Measurements from ENCODE around the gene RUBCN.
"Not testable (repeated sequence)": the region's sequence is repeated elsewhere in the genome, so short reads cannot be mapped to it uniquely, and the experiment has no call there.

RUBCN gene

DNA sequence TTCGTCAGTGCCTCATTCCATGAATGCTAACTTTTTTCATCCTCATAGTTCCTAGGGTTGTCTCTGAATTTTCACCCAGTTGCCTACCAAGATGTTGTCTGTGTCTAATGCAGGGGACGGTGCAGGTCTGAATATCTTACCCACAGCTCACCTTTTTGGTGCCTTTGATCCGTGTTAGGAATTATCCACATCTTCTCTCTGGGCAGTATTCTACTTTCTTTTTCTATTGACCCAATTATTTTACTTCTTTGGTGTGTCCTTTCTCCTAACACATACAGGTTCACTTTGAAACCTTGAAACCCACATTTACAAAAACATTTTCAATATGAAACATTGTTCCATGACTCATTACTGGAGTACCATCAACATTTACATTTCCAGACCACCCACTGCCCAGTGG is 80.6 kb downstream of the RUBCN start:
- not testable (repeated sequence) for DNase-seq

DNA sequence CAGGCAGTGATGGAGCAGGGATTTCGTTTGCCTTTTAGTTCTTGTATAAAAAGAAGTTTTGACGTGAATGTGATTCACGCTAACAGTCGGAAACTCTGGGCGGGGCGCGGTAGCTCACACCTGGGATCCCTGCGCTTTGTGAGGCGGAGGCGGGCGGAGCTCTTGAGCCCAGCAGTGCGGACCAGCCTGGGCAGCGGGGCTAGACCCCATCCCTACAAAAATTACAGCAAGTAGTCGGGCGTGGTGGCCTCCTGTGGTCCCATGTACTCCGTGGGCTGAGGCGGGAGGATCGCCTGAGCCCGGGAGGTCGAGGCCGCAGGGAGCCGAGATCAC is 81.7 kb downstream of the RUBCN start:
- not testable (repeated sequence) for DNase-seq

DNA sequence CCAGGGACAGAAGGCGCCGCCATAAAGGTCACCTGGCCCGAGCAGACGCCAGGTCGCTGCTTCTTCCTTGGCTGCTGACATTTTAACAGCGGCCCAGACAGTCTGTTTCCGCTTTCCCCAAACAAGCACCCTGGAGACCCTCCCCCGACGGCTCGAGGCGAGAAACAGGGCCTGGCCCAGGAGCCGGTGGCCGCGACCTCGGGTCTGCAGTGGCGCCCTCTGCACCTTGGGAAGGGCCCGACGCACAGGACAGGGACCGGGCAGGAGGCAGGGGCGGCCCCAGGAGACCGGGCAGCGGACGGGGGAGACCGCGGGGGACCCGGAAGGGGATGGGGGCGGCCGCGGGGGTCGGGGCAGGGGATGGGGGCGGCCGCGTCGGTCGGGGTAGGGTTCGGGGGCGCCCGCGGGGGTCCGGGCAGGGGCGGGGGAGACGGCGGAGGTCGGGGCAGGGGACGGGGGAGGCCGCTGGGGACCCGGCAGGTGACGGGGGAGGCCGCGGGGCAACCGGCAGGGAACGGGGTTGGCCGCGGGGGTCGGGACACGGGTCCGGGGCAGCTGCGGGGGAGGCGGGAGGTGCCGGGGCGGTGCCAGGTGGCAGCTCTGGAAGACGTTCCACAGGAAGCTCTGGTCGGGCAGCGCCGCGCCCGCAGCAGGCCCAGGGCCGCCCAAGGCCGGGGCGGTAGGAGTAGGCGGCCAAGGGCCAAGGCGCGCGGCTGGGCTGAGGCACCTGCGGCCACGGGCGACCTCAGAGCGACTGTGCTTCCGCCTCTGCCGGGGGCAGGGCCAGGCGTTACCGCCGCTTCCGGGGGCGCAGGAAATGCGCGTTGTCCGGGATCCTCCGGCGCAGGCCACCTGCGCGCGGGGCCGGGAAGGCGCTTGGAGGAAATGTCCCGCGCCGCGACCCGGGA is 82.4 kb downstream of the RUBCN start:
- peak; percentile 9 to 41 for DNase-seq

DNA sequence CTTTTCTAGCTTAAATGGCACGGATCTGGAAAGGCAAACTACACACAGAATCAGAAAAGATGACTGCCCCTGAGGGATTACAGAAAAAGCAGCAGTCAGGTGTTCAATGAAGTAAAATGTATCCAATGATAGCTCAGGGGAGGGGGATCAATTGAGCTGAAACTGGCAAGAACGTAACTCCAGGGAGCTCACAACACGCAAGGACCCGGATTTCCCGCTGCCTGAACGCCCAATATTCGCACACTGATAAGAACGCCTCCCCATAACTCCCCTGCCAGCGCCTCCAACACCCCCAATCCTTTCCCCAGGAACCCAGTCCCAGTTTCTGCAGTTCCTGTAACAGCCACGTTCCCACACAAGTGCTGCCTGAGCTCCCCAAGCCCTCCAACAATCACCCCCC is 83.8 kb downstream of the RUBCN start:
- DNase-seq, result not testable (repeated sequence)

DNA sequence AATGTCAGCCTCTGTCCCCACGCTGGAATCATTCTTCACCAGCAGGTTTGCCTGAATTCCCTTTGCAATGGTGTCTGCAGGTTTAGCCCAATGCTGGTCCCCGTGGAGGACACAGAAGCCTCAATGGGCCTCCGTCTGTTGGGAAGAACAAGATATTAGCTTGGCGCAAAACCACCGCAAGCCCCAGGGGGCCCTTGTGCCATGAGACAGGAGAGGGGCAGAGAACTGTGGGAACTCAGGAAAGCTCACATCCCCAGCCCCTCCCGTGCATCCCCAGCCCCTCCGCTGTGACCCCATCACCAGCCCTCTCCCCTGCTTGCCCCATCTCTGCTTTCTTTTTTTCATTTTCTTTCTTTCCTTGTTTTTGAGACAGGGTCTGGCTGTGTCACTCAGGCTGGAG is 89.1 kb downstream of the RUBCN start:
- DNase-seq, result not testable (repeated sequence)

DNA sequence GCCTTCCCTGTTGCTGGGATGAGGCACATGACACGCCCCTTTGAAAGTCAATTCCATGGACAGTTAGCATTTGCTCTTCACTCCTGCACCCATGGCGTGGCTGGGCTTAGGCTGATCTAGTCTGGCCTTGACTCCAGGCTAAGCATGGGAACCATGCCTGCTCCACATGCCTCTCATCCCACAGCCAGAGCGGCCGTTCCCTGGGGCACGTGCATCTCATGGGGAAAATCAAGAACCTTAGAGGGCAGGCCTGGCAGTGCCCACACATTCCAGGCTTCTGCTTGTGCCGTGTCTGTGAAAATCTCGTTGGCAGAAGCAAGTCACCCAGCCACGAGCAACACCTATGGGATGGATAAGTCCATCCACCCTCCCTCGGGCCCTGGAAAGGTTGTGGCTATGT is 89.5 kb downstream of the RUBCN start:
- DNase-seq, result not testable (repeated sequence)

DNA sequence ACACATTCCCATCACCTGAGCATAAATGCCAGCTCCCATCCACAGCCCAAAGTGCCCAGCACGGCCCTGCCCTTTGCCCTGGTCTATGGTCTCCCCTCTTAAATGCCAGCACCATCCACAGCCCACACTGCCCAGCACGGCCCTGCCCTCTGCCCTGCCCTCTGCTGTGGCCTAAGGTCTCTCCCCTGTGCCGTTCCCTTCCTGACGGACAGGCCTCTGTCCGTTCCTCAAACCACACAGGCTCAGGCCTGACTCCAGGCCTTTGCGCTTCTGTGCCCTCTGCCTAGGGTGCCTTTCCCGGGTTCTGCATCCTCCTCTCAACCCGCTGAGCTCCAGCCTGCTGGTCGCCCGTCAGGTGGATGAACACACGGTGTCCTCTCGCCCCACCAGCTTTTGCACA is 90.4 kb downstream of the RUBCN start:
- not testable (repeated sequence) for DNase-seq

DNA sequence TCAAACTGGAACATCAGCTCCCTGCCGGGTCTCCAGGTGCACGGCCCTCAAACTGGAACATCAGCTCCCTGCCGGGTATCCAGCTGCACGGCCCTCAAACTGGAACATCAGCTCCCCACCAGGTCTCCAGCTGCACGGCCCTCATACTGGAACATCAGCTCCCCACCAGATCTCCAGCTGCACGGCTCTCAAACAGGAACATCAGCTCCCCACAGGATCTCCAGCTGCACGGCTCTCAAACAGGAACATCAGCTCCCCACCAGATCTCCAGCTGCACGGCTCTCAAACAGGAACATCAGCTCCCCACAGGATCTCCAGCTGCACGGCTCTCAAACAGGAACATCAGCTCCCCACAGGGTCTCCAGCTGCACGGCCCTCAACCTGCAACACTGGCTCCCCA is 99.1 kb downstream of the RUBCN start:
- DNase-seq, result not testable (repeated sequence)

DNA sequence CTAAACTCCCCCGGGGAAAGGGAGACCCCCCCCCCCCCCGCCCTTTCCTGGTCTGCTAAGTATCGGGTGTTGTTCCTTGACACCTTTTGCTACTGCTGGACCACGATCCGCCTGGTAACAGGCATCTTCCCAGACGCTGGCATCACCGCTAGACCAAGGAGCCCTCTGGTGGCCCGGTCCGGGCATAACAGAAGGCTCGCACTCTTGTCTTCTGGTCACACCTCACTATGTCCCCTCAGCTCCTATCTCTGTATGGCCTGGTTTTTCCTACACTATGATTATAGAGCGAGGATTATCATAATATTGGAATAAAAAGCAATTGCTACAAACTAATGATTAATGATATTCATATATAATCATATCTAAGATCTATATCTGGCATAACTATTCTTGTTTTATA is 104.7 kb downstream of the RUBCN start:
- peak in 1 of 2 donors; percentile 9 for DNase-seq

DNA sequence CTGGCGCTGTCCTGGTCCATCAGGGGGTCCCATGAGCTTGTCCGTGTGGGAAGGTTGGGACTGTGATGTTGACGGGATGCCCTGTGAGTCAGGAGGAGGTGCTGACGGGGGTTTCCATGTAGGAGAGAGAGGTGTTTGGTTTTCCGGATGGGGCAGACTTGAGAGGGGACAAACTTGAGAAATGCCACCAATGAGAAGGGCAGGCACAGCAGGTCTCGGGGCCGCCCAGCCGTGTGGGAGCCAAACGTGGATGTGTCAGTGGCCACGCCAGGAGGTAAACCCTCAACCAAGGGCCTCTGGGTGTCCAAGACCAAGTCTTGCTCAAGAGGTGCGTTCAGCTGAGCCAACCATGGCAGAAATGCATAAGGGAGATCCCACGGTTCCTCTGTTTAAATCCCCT is 105.9 kb downstream of the RUBCN start:
- not testable (repeated sequence) for DNase-seq

DNA sequence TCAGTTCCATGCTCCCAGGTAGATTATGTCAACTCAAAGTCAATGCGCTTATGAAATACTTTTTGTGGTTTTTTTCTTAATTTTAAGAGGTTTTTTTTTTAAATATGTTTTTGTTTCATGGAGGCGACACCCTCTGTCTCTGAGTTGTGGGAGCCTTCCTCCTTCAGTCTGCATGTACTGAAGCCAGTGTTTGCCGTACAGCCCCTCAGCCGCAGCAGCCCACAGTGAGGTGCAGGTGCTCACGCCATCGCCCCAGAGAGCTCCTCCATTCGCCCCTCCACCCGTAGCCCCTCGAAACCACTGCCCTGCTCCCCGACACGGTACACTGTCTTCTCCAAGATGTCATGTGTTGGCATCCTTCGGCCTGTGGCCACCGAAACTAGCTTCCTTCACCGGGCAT is 107.4 kb downstream of the RUBCN start:
- not testable (repeated sequence) for DNase-seq

DNA sequence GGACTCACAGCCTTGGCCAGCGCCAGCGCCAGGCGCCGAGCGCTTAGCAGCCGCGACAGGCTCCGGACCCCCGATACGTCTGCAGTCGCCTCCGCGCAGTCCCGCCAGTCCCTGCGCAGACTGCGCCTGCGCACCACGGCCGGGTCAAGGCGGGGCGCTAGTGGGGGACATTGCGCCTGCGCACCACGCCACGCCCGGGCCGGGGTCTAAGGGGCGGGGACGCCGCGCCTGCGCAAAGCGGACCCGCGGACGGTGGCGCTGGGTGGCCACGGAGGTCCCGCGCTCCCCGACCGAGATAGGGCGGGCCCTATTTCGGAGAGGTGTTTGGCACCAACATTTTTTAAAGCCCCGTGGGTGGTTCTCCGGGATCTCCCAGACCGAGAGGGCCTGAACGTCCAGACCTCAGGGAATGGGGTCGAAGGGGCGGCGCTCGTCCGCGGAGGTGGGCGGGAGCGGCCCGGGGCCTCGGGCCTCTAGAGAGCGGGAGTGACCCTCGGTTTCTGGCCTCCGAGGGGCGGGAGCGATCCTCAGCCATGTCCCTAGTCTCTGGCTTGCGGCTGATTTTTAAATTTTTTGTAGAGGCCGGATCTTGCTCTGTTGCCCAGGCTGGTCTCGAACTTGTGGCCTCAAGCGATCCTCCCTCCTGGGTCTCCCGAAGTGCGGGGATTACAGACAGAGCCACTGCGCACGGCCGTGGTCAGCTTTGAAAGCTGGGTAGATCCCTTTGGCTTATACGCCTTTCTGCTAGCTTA is 108.8 kb downstream of the RUBCN start:
- DNase-seq, result peak; percentile 92

DNA sequence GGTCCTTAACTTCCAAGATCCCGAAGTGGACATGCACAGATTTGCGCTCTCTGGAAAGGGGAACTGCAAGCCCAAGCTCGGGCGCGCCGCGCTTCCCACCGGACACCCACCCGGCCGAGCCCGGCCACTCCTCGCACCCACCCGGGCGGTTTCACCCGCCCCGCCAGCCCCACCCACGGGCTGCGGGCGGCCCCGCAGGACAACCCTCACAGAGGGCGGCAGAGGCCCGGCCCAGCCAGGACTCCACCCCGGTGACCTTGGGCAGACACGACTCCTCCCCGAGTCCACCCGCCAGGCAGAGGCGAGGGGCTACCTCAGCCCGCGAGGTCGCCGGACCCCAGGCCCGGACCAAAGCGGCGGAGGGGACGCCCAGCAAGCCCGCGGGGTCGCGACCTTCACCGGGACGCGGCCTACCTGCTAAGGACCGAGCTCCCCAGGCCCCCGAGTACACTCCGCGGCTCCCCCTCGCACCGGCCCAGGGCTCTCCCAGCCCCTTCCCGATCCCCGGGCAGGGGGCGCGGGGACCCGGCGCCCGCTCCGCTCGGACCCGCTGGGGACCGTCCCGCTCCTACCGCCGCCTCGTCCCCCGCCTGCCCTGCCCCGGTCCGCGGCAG is 109.4 kb downstream of the RUBCN start:
- not testable (repeated sequence) for DNase-seq

DNA sequence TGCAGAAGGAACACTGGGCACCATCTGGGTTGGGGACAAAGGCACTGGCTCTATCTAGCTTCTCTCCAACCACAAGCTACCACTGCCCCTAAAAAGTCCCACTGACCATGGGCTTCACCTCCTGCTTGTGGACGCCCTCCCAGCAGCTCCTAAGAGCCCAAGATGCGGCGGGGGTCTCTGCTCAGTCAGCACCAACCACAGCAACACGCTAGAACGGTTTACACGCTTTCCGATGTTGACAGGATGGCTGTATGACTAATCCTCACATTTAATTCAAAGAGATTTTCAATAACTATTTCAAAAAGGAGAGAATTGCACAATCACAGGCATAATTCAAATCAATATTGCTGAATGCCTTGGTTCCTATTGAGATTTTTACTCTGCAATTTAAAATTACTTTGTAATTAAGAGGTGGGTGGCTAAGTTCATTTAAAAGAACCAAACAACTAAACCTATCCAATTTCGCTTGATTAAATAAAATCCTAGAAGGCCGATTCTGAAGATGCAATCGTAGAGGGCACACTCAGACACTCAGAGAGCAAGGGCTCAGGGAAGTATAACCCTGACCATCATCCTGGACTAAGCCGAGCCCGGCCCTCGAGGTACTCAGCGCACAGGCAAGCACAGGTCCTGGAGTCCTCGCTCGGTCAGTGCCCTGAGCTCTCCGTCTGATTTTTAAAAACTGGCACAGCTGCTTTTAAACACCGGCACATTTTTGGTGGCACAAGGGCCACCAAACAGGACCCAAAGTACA is 110.1 kb downstream of the RUBCN start:
- DNase-seq, result not testable (repeated sequence)

DNA sequence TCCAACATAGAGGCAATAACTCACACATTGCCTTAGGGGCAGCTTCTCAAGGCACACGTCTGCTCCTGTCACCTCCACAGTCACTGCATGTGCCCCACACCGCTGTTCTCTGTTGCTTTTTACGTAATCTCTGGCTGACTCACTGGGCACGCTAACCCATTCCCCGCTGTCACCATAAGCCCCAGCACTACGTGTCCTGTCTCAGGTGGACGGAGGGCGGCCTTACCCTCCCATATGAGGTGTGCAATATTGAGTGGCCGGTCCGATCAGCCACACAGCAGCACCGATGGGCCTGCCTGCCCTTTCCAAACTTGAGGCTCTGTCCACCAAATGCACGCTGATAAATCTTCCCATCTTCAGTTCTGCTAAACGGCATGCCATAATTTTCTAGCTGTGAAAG is 115.2 kb downstream of the RUBCN start:
- not testable (repeated sequence) for DNase-seq
